Psoas muscle (tissue), 8 donors: ENCODE results near the gene THUMPD1. TPM values are rescaled to one million over a fixed set of nuclear protein-coding genes. Genes with fewer than 3 reads are reported as not detected.

ENCODE experiments used
- ATAC-seq, 4 donors: fragments of 200-7000 bp; cut with Tn5 transposase; one replicate each; pipeline ENCODE4 v1.9.1; 2020; ENCODE audit warnings: moderate library complexity in 3 of 4, mild to moderate bottlenecking in 2 of 4
- DNase-seq, 2 donors: peaks; one replicate each; pipeline ENCODE4 v3.0.0-alpha.2; 2020
- H3K27ac ChIP-seq: fragments of 200-600 bp; one replicate; pipeline ENCODE4 v1.8.0; 2022
- H3K27me3 ChIP-seq, 3 donors: fragments of 200-600 bp in 1 of 3; one replicate each; pipeline versions ENCODE4 v1.6.1 to v1.8.0; 2013 to 2022; ENCODE audit warnings: low read length in 2 of 3, mild to moderate bottlenecking in 2 of 3, moderate library complexity in 1 of 3; ENCODE audit not compliant: insufficient read depth in 3 of 3
- H3K36me3 ChIP-seq, 2 donors: fragments of 200-600 bp in 1 of 2; one replicate each; pipeline versions ENCODE4 v1.6.1 to v1.8.0; 2013 to 2022; ENCODE audit warnings: low read depth in 1 of 2, mild to moderate bottlenecking in 1 of 2, moderate library complexity in 1 of 2; ENCODE audit not compliant: insufficient read depth in 1 of 2
- H3K4me1 ChIP-seq: fragments of 200-600 bp; one replicate; pipeline ENCODE4 v1.8.0; 2022
- H3K4me3 ChIP-seq: fragments of 200-600 bp; one replicate; pipeline ENCODE4 v1.8.0; 2022; ENCODE audit warnings: mild to moderate bottlenecking
- H3K9me3 ChIP-seq: fragments of 200-600 bp; one replicate; pipeline ENCODE4 v1.8.0; 2022
- WGBS, 3 donors: extraction: QIAGEN DNeasy Blood & Tissue Kit; methylation state at CpG; one replicate each; pipeline versions ENCODE4 v1.1.6 to v1.1.7; 2013; 5-methylcytosine and 5-hydroxymethylcytosine counted together
- intact Hi-C, 2 donors: fragments of 100-400 bp; cut with DNase I; formaldehyde crosslinking; loops; one replicate each; pipeline versions ENCODE4 v1.11.0 to v1.14.2; 2022
- long read RNA-seq, 2 donors: library from polyadenylated mRNA; unstranded; transcript quantifications; one replicate each; pipeline ENCODE4 v2.0.0, GENCODE V29; 2021
- polyA plus RNA-seq, 3 donors: library from polyadenylated mRNA; stranded (reverse); fragments of 200-250 nt; gene quantifications; one replicate each; pipeline ENCODE4 v1.2.3, GENCODE V29; 2013
- total RNA-seq, 4 donors: library from RNA; stranded (reverse); fragmentation: NEBNext Ultra II Directional in 2 of 4; extraction: Animal tissue kit (Norgen Biotek cat#: 25700) in 2 of 4; gene quantifications; one replicate each; pipeline versions ENCODE4 v1.2.1 to v1.2.4, GENCODE V29; 2021 to 2023
- TF ChIP-seq, protein P1 (sequence below): fragments of 200-600 bp; IDR thresholded peaks from one replicate; pipeline ENCODE4 v1.8.0; 2022; ENCODE audit warnings: antibody characterized with exemption
- donor health status: healthy with polysubstance abuse.
- donor health status: DM: no; HTN: no; CAD: no; lungs with moderate emphysema.
- donor health status: Bipolar disorder and iron deficiency.
- donor health status: healthy.
- donor health status: DM: yes; HTN: yes; CAD: no.
- donor health status: DM: no; HTN: no; CAD: no.
- donor health status: DM: no; HTN: no; CAD: no.
- donor health status: DM: yes; HTN: yes; CAD: no.

THUMPD1 gene, protein sequence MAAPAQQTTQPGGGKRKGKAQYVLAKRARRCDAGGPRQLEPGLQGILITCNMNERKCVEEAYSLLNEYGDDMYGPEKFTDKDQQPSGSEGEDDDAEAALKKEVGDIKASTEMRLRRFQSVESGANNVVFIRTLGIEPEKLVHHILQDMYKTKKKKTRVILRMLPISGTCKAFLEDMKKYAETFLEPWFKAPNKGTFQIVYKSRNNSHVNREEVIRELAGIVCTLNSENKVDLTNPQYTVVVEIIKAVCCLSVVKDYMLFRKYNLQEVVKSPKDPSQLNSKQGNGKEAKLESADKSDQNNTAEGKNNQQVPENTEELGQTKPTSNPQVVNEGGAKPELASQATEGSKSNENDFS
- total RNA-seq (10 to 100 TPM; 15.2 to 29.5 (median 23.4) TPM), polyA plus RNA-seq (10 to 100 TPM; 13.0 to 20.5 (median 14.9) TPM)
- long read RNA-seq, donor 1, full-length matches to known transcripts = 26 of 29 reads
- long read RNA-seq, donor 1, partial matches to known transcripts = 2 of 29 reads
- long read RNA-seq, donor 1, other reads (novel, unspliced or antisense) = 1 of 29 reads
- long read RNA-seq, donor 2, full-length matches to known transcripts = 61 of 74 reads
- long read RNA-seq, donor 2, partial matches to known transcripts = 3 of 74 reads
- long read RNA-seq, donor 2, other reads (novel, unspliced or antisense) = 10 of 74 reads

DNA sequence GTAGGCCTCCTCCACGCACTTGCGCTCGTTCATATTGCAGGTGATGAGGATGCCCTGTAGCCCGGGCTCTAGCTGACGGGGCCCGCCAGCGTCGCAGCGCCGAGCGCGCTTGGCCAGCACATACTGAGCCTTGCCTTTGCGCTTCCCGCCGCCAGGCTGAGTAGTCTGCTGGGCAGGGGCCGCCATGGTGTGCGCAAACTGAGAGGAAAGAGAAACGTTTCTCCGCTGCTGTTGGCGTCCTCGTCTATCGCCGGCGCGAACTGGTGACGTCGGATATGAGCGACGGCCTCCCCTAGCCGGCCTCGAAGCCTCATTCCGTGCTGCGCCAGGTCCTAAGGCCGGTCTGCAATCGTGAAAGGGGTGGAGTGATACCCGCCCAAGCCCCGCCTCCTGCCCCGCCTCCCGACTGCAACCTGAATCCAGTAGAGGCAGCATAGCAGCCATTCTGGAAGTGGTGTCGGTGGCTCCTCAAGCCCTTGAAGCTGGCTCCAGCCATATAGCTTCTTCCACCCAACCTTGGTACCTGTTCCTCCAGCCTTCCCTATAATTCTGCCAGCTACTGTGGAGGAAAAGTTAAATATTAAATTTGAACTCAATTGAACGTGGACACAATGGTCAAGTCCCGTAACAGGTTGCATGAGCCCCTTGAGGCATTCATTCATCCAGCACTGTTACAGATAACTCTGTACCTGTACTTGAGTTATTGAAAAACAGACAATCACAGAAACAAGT is at the start of gene THUMPD1:
TSS of gene THUMPD1 (minus strand) at position 265 of the 732 bp plus-strand sequence. CDS start at position 186, 79 bp downstream.
- peaks cover 15% of the 10 kb centered on the region for H3K4me1 ChIP-seq
- H3K27ac ChIP-seq = peak within 1 kb of the TSS; percentile 98
- intact Hi-C loops = loop anchor here in 1 of 2 donors (5.0 kb wide), 1 partner anchor 66 kb away; the partner anchor contains the start of genes ERI2 and REXO5
- H3K9me3 ChIP-seq = no peaks in the 10 kb centered on the region
- 4 to 6% (median 4%) methylated on average over 38 to 42 of the region's 42 CpGs for WGBS, 3 donors
- no peaks in the 10 kb centered on the region for H3K27me3 ChIP-seq
- ATAC-seq (peak; percentile 95 to 98 (median 97)), DNase-seq (peak; percentile 98)
- H3K36me3 ChIP-seq = peaks cover 7 to 29% of the 10 kb centered on the region in 2 donors
- TF ChIP-seq, protein P1, sequence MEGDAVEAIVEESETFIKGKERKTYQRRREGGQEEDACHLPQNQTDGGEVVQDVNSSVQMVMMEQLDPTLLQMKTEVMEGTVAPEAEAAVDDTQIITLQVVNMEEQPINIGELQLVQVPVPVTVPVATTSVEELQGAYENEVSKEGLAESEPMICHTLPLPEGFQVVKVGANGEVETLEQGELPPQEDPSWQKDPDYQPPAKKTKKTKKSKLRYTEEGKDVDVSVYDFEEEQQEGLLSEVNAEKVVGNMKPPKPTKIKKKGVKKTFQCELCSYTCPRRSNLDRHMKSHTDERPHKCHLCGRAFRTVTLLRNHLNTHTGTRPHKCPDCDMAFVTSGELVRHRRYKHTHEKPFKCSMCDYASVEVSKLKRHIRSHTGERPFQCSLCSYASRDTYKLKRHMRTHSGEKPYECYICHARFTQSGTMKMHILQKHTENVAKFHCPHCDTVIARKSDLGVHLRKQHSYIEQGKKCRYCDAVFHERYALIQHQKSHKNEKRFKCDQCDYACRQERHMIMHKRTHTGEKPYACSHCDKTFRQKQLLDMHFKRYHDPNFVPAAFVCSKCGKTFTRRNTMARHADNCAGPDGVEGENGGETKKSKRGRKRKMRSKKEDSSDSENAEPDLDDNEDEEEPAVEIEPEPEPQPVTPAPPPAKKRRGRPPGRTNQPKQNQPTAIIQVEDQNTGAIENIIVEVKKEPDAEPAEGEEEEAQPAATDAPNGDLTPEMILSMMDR = no peak
- peak within 1 kb of the TSS; percentile 95 for H3K4me3 ChIP-seq

DNA sequence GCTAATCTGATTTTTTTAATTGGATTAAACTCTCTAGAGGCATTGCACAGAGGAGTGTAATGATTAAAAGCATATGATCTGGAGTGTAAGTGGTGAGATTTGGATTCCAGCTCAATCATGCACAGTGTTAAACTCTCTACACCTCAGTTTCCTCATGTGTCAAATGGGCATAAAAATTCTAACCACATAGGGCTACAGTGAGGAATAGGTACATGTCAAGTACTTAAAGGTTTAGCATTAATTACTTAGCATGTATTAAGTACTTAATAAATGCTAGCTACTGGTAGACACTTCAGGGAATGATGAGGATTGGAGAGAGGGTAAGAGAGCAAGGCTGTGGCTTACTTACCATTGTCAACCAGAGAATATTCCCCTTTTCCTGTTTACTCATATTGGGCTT is 47.5 kb upstream of the THUMPD1 start:
- H3K4me1 ChIP-seq = no peaks in the 10 kb centered on the region
- intact Hi-C loops = no loop called here
- ATAC-seq = no peak
- H3K9me3 ChIP-seq = no peaks in the 10 kb centered on the region
- H3K4me3 ChIP-seq = no peak overlapping the region
- DNase-seq = no peak
- H3K36me3 ChIP-seq = no peaks in the 10 kb centered on the region
- H3K27me3 ChIP-seq = no peaks in the 10 kb centered on the region
- TF ChIP-seq, protein P1 = no peak
- H3K27ac ChIP-seq = no peak overlapping the region

DNA sequence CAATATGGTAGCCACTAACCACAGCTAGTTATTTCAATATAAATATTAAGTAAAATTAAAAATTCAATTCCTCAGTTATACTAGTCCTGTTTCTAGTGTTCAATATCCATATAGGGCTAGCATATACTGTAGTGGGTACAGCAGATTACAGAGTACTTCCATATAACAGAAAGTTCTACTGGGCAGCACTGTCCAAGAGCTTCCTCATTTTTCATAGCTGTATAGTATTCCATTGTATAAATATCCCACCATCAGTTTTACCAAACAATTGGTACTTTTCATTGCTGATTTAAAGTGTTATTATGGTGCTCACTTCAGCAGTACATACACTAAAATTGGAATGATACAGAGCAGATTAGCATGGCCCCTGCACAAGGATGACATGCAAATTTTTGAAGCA is 42.6 kb upstream of the THUMPD1 start:
- H3K9me3 ChIP-seq = no peaks in the 10 kb centered on the region
- DNase-seq = no peak
- intact Hi-C loops = no loop called here

DNA sequence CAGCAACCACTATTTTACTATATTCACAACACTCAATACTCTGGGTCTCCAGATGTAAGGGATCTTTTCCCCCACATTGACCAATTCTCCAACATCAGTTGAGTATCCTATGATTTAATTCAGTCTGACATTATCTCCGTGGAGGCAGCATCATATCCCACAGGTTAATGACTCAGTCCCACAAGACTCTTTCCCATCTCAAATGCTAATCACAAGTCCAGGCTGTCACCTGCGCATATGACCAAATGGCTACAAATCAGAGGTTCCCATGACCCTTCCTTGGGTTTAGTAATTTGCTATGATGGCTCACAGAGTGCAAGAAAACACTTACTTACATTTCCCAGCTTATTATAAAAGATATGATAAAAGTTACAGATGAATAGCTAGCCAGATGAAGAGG is 40.9 kb upstream of the THUMPD1 start:
- H3K4me1 ChIP-seq = no peaks in the 10 kb centered on the region
- WGBS, 3 donors = 88 to 90% (median 88%) methylated on average over 2 of the region's 2 CpGs
- no peak overlapping the region for H3K27ac ChIP-seq
- intact Hi-C loops = no loop called here
- no peaks in the 10 kb centered on the region for H3K9me3 ChIP-seq
- no peak overlapping the region for H3K4me3 ChIP-seq
- ATAC-seq (no peak), DNase-seq (no peak)
- TF ChIP-seq, protein P1 = no peak
- no peaks in the 10 kb centered on the region for H3K27me3 ChIP-seq
- H3K36me3 ChIP-seq = peaks cover 0 to 26% of the 10 kb centered on the region in 2 donors

More for the DNA sequence above, 42.6 kb upstream of the THUMPD1 start:
- Histone ChIP-seq H3K36me3 (peaks cover 0 to 18% of the 10 kb centered on the region in 2 donors), H3K27me3 (no peaks in the 10 kb centered on the region), H3K27ac (no peak overlapping the region), H3K4me1 (no peaks in the 10 kb centered on the region), H3K4me3 (no peak overlapping the region)
- no peak for ATAC-seq
- TF ChIP-seq, protein P1 = no peak
